ENCODE measurements around the gene ABHD17C.

- no peak for TF ChIP-seq EZH2phosphoT487 (IDR thresholded peaks at IDR 0.05; ENCODE audit: unreplicated experiment)
- TF ChIP-seq CTCF (conservative IDR thresholded peaks at IDR 0.05; ENCODE audit: low read depth in 2 of 2) = no peak
- no peak for TF ChIP-seq POLR2AphosphoS5 (IDR thresholded peaks at IDR 0.05; ENCODE audit: low read depth)
- no peak for TF ChIP-seq EZH2 (IDR thresholded peaks at IDR 0.05; ENCODE audit: low read depth, unreplicated experiment)
- TF ChIP-seq CREB1 (CRISPR knock-in tag; IDR thresholded peaks at IDR 0.05; ENCODE audit: low read depth) = no peak
- TF ChIP-seq REST (IDR thresholded peaks at IDR 0.05; ENCODE audit: unreplicated experiment) = no peak
- no peak for TF ChIP-seq ZNF331 (CRISPR knock-in tag; IDR thresholded peaks at IDR 0.05; ENCODE audit: low read depth)
- no peak for TF ChIP-seq JUNB (IDR thresholded peaks at IDR 0.05; ENCODE audit: unreplicated experiment)
- no peak for TF ChIP-seq STAT1 (IDR thresholded peaks at IDR 0.05; ENCODE audit: unreplicated experiment)
These were observed 20.9 kb upstream of the ABHD17C start for GRCh38 chr15:80674245-80674614.
